GM12892 (cell line): ENCODE results near the gene ATG4A.

Experiments used
- DNase-seq: peaks from one replicate; pipeline ENCODE4 v3.0.0; 2011; ENCODE audit not compliant: insufficient read length
- FAIRE-seq: peaks from 2 replicates; lab custom pipeline; 2011; peaks lifted over from hg19 to GRCh38; lab: Jason Lieb, UNC
- POLR2A ChIP-seq: IDR thresholded peaks from 2 replicates; pipeline ENCODE4 v1.6.1; 2011; ENCODE audit warnings: low read depth, low read length, control low read depth
- POLR2AphosphoS5 ChIP-seq: IDR thresholded peaks from 2 replicates; pipeline ENCODE4 v1.6.1; 2011; ENCODE audit warnings: low read depth, low read length, control low read depth
- TAF1 ChIP-seq: IDR thresholded peaks from 2 replicates; pipeline ENCODE4 v1.6.1; 2011; ENCODE audit warnings: low read depth, mild to moderate bottlenecking, control low read depth, low read length, borderline replicate concordance

The ATG4A gene

DNA sequence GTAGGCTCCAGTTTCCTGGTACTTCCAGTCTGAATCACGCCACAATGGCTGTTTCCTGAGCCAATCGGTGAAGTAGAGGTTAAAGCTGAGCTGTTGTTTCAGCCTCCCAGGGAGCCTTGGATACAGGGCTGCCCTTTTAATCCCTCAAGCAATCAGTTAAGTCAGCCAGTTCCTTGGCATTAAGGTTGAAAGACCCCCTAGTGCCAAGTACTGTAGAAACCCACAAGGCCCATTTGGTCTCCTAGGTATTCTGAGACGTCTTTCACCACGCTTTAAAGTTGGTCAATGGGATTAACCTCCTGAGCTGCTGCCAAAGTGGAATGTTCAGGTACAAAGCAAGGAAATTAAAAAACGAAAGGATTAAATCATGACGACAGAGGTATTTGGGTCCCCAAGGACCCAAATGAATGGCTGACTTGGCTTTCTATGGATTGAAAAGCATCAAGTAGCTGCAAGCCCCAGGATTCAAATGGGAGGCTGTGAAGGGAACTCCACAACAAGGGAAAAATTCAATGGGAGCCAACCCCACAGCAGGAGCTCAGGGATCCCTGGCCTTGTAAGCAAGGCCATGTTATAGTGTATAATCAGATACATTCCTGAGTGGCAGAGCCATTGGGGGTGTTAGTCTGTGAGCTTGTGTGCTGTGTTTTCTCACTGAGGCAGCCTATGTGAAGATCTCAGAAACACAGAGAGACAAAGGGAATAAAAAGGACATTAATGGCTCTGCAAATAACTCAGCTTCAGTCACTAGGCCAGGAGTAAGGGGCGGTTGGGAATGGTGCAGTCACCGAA is 86.0 kb downstream of the ATG4A start:
- no peak for DNase-seq
- FAIRE-seq = no peak
- TF ChIP-seq POLR2AphosphoS5 (no peak), TAF1 (no peak), POLR2A (no peak)

DNA sequence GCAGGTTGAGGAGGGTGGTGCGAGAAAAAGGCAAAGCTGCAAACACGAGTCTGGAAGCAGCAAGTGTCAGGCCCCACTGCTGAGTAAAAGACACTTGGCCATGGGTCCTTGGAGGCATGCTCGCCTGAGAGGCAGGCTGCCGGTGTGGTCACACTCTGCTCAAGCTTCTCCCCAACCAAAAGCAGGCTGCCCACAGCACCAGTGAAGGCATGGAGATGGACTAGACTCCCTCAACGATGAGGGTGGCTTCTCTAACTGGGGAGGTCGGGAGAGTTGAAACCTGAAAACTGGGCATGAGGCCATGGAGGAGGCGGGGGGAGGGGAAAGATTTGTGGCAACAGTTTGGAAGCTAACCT is 86.5 kb downstream of the ATG4A start:
- FAIRE-seq = no peak
- no peak for DNase-seq
- no peak for TF ChIP-seq POLR2A
- TF ChIP-seq POLR2AphosphoS5 = no peak
- TF ChIP-seq TAF1 = no peak

DNA sequence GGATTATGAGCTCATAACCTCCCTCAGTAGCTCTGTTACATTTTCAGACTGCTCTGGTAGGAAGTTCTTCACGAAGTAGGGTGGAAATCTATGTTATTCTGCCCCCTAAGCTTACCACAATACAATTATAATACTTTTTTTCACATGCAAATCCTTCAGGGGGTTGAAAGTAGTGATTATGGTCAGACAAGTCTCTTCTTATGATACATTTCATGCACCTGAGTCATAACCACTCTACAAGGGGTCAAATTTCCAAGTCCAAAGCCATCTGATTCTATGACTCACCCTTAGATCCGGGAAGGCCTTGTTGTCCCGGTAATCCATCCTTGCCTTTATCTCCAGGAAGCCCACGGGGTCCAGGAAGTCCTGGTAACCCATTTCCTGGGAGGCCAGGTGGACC is 95.2 kb downstream of the ATG4A start:
- no peak for TF ChIP-seq POLR2A
- TF ChIP-seq POLR2AphosphoS5 = no peak
- no peak for TF ChIP-seq TAF1
- no peak for DNase-seq
- FAIRE-seq = no peak

DNA sequence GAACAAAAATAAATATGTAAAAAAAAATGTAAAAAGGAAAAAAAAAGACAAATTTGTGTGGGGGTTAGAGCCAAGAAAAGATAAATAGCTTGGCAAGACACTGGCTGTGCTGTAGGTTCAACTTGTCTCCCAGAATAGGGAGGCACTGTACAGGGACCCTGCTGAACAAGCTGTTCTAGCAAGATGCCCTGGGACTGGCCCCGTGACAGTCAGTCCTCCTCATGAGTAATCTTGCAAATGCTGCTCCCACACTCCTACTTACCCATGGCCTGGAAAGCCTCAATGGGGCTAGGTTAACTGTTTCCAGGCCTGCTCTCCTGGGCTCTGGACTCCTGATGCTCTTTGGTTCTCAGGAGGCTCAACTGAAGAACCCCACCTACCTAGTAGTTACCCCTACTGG is 106.8 kb downstream of the ATG4A start:
- TF ChIP-seq POLR2A (no peak), TAF1 (no peak), POLR2AphosphoS5 (no peak)
- FAIRE-seq = no peak
- DNase-seq = no peak

DNA sequence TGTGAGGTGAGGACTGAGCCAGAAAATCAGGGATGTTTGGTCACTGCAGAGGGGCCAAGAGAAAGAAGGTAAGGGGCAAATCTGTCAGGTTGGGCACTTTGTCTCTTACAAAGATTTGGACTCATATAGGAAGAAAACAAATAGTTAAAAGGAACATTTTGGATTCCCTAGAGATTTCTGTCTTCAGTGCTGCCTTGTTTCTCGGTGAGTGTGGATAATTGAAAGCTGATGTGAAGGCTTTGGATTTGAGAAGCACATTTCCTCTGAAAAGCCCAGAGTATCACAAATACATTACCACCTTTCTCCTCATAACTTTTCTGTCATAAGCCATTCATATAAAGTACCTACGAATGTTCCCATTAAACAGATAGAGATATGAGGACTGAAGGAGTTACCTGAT is 107.5 kb downstream of the ATG4A start:
- DNase-seq (no peak), FAIRE-seq (no peak)
- TF ChIP-seq POLR2A (no peak), POLR2AphosphoS5 (no peak), TAF1 (no peak)

DNA sequence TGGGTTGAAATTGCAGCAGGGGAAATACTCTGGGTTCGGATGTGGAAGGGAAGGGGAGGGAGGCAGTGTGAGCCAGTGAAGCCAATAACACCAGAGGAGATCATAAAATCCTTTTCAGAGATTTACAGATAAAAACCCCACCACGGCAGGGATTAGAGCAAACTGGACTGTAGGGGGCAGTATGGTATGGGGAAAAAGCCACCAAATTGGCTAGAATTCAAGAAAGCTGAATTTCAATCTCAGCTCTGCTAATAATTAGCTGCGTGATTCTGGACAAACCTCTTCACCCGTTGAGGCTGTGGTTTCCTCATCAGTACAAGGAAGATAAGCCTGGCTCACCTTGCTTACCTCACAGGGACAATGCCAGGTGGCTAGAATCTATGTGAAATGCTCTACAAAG is 108.1 kb downstream of the ATG4A start:
- TF ChIP-seq POLR2AphosphoS5 = no peak
- TF ChIP-seq POLR2A = no peak
- TF ChIP-seq TAF1 = no peak
- FAIRE-seq (peak; percentile 85), DNase-seq (no peak)

DNA sequence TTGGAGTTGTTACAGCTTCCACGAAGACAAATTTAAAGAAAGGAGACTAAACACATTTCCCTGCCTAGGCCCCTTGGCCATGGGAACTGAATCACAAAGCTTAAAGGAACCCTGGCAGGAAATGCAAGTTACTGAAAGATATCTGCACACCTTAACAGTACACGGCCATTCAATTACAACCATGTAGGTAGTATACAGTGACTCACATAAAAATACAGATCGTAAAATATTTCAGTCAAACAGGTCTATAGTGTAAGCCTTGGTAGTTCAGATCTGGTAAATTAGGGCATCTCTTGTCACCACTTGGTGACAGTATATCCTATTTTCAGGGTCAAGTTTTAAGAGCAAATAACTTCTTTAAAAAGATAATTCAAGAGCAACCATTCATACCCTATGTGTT is 112.0 kb downstream of the ATG4A start:
- TF ChIP-seq POLR2A = no peak
- no peak for TF ChIP-seq TAF1
- no peak for TF ChIP-seq POLR2AphosphoS5
- FAIRE-seq (no peak), DNase-seq (no peak)
